ENCODE results near the gene VPS13D. TPM values are rescaled to one million over a fixed set of nuclear protein-coding genes. Genes with fewer than 3 reads are reported as not detected.
A peak's percentile ranks its signal among the peaks of the same experiment; 100 is the strongest.

Gene VPS13D
- total RNA-seq, 2 experiments from 2014 or later, result 52.6 to 53.3 TPM

GRCh38 chr1:12549460-12550349, 319.9 kb downstream of the VPS13D start:
- no peaks in the 10 kb centered on the region for H3K36me3 Mint-ChIP-seq
- DNase-seq, result peak; percentile 16
- H3K9me3 Mint-ChIP-seq, result no peaks in the 10 kb centered on the region
- H3K4me1 Mint-ChIP-seq, result peaks cover 6% of the 10 kb centered on the region
- H3K4me3 Mint-ChIP-seq, result no peak overlapping the region
- no peak for ATAC-seq (ENCODE audit: low read depth)
- POLR2A ChIA-PET, result interaction anchor here (1.0 to 1.2 kb wide), 2 partner anchors 38 to 39 kb away, joined by 4 read pairs; no protein-coding TSS in a partner anchor
- no peaks in the 10 kb centered on the region for H3K27me3 Mint-ChIP-seq
- H3K27ac Mint-ChIP-seq, result no peak overlapping the region

GRCh38 chr1:12551584-12551983, 321.8 kb downstream of the VPS13D start:
- ATAC-seq (ENCODE audit: low read depth), result no peak
- no peak overlapping the region for H3K4me3 Mint-ChIP-seq
- H3K27me3 Mint-ChIP-seq, result no peaks in the 10 kb centered on the region
- no peaks in the 10 kb centered on the region for H3K9me3 Mint-ChIP-seq
- peaks cover 6% of the 10 kb centered on the region for H3K4me1 Mint-ChIP-seq
- POLR2A ChIA-PET, result interaction anchor here (0.6 kb wide), 1 partner anchor 153 kb away, joined by 4 read pairs; no protein-coding TSS in a partner anchor
- no peaks in the 10 kb centered on the region for H3K36me3 Mint-ChIP-seq
- no peak for DNase-seq
- no peak overlapping the region for H3K27ac Mint-ChIP-seq

DNA sequence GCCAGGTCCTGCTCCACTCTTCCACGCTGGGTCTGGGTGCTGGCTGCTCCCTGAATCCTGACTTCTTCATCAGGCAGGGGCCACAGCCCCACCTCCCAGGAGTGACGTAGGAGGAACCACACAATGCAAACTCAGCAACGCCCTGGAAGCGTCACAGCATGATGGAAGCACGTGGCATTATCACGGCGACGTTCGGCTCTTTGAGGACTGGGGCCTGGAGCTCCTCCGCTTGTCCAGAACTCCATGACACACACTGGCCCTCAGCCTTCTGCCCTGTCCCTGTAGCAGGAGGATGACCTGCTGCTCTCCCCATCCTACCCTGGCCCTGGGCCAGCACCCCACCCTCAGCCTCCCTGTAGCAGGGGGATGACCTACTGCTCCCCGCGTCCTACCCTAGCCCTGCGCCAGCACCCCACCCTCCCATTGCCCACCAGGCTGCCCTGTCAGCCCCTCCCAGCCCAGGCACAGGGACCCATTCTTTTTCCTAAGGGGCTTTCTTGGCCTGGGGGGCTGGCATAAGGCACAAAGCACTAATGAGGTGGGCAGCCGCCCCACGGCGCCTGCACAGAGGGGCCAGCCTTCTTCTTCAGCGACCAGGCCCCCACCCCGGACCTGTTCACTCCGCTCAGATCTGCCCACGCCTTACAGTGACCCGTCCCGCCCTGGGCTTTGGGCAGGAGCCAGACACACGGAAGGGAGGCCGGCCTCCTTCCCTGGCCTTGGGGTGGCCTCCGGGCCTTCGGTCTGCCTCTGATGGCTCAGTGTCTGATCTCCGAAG, 322.5 kb downstream of the VPS13D start:
- Mint-ChIP-seq H3K36me3 (no peaks in the 10 kb centered on the region), H3K27ac (no peak overlapping the region), H3K27me3 (no peaks in the 10 kb centered on the region), H3K4me3 (no peak overlapping the region), H3K9me3 (no peaks in the 10 kb centered on the region), H3K4me1 (peaks cover 7% of the 10 kb centered on the region)
- POLR2A ChIA-PET, result no interaction called here
- no peak for ATAC-seq (ENCODE audit: low read depth)
- no peak for DNase-seq

DNA sequence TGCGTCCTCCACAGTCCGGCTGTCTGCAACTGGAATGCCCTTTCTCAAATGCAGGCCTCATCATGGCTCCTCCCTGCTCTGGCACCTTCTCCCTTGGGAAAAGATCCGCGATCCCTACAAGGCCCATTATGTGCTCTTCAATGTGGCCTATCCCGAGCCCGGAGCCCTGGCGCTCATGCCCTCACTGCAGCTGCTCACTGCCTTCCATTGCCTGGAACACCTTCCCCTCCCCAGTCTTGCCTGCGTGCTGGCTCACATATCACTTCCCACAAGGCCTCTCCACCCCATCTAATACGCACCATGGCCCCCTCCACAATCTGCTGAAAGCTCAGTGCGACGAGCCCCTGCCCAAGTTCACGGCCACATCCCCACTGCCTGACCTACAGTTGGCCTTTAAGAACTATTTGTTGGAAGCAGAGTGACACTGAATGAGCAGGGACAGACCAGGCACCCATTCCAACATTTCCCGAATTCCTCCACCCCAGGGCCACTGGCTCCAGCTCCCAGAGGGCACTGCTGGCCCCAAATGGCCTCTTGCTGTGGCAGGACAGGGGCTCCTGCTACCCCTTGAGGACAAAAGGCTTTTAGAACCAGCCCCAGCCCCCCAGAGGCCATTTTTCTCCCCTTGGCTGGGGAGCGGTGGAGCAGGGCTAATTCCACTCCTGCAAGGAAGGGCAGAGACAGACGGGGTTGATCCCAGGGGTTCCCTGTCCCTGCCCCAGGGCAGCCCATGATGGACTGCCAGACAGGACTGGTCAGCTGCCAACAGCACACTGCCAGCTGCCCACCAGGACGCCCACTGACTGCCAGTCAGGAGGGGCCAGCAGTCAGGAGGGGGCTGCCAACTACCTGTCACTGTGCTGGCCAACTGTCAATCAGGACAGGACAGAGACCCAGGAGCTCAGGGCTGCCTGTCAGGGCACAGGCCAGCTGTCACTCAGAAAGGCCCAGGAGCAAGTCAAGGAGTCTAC, 323.4 kb downstream of the VPS13D start:
- no peak for ATAC-seq (ENCODE audit: low read depth)
- no peak overlapping the region for H3K4me3 Mint-ChIP-seq
- DNase-seq, result no peak
- H3K27me3 Mint-ChIP-seq, result no peaks in the 10 kb centered on the region
- no peaks in the 10 kb centered on the region for H3K9me3 Mint-ChIP-seq
- H3K4me1 Mint-ChIP-seq, result peaks cover 7% of the 10 kb centered on the region
- no peak overlapping the region for H3K27ac Mint-ChIP-seq
- H3K36me3 Mint-ChIP-seq, result no peaks in the 10 kb centered on the region
- POLR2A ChIA-PET, result no interaction called here

DNA sequence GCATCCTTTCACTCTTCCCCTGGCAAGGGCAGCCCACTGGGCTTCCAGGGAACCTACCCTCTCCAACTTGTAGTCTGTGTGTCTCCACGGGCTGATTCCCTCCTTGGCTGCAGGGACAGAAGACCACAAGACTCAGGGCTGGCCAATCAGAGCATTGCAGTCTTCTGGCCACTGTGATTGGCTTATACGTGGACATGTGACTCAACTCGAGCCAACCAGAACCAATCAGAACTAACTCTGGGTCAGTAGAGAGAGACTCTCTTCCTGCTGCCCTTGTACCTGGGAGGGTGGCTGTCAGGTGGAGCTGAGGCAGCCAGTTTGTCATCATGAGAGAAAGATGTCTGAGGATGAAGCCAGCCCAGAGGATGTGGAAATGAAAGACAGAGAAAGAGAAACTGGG, 324.1 kb downstream of the VPS13D start:
- peak overlapping the region; percentile 62 for H3K27ac Mint-ChIP-seq
- no peak overlapping the region for H3K4me3 Mint-ChIP-seq
- H3K27me3 Mint-ChIP-seq, result no peaks in the 10 kb centered on the region
- H3K9me3 Mint-ChIP-seq, result no peaks in the 10 kb centered on the region
- peaks cover 7% of the 10 kb centered on the region for H3K4me1 Mint-ChIP-seq
- no peaks in the 10 kb centered on the region for H3K36me3 Mint-ChIP-seq
- POLR2A ChIA-PET, result no interaction called here
- ATAC-seq (ENCODE audit: low read depth) (no peak), DNase-seq (no peak)

DNA sequence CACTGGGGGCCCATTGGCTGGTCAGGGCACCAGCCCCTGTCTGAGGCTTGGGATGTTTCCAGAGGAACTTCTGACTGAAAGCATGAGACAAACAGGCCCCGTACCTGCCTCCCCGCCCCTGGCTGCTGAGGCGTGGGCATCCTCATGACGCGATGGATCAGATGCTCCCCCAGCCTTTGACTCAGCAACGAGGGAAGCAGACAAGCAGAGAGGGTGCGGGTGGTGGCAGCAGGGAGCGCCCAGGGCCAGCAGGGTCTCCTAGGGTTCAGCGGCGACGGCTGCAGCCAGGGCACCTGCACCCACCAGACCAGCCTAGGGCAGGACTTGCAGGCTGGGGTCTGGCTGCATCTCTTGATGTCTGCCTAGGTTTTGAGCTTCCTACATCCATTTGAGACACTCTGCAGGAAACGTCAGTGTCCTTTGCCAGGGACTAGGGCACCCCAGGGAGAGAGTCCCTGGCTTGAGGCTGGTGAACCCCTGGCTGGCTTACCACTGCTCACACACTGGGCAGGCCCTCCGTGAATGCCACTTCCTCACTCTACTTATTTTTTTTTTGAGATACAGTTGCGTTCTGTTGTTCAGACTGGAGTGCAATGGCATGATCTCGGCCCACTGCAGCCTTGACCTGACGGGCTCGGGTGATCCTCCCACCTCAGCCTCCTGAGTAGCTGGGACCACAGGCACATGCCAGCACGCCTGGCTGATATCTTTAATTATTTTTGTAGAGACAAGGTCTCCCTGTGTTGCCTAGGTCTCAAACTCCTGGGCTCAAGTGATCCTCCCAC, 324.9 kb downstream of the VPS13D start:
- Mint-ChIP-seq H3K27ac (no peak overlapping the region), H3K4me3 (no peak overlapping the region), H3K36me3 (no peaks in the 10 kb centered on the region), H3K27me3 (no peaks in the 10 kb centered on the region), H3K9me3 (no peaks in the 10 kb centered on the region), H3K4me1 (peaks cover 7% of the 10 kb centered on the region)
- no peak for ATAC-seq (ENCODE audit: low read depth)
- POLR2A ChIA-PET, result no interaction called here
- no peak for DNase-seq

DNA sequence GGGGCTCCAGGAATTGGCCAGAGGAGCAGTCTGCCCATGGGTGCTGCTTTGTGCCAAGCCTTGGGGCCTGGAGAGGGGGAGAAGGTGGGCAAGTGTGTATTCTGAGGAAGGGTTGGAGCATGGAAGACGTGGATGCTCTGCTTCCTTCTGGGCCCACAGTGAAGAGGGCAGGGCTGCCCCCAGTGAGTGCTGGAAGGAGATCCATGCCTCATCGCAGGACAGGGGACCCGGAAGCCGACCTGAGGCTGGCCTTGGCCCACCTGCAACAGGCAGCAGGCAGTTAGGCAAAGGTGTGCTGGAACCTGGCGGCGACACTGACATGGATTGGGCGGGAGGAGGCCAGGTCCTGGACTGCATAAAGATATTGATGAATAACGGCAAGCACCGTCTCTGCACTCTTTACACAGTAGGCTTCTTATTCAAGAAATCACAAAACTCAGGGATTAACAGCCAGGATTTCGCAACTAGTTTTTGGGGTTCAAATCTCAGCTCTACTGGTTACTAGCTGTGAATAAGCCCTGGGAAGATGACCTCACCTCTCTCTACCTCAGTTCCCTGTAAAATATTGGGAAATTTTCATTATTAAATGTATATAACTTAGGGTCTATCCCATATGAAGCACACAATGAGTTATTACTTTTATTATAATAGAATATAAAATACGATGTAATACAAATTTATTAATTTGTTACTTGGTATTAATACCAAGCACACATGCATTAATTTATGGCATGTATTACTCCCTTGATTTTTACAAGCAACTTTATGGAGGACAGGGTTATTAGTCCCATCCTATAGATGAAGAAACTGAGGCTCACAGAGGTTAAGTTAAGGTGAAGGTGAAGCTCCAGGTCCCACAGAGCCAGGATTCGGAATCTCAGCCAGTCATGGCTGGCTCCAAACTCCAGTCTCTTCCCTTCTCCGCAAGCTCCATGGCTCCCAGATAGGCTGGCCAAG, 325.9 kb downstream of the VPS13D start:
- peaks cover 6% of the 10 kb centered on the region for H3K4me1 Mint-ChIP-seq
- POLR2A ChIA-PET, result no interaction called here
- no peak for DNase-seq
- no peak for ATAC-seq (ENCODE audit: low read depth)
- no peaks in the 10 kb centered on the region for H3K9me3 Mint-ChIP-seq
- H3K27ac Mint-ChIP-seq, result no peak overlapping the region
- no peaks in the 10 kb centered on the region for H3K36me3 Mint-ChIP-seq
- H3K27me3 Mint-ChIP-seq, result no peaks in the 10 kb centered on the region
- H3K4me3 Mint-ChIP-seq, result no peak overlapping the region

DNA sequence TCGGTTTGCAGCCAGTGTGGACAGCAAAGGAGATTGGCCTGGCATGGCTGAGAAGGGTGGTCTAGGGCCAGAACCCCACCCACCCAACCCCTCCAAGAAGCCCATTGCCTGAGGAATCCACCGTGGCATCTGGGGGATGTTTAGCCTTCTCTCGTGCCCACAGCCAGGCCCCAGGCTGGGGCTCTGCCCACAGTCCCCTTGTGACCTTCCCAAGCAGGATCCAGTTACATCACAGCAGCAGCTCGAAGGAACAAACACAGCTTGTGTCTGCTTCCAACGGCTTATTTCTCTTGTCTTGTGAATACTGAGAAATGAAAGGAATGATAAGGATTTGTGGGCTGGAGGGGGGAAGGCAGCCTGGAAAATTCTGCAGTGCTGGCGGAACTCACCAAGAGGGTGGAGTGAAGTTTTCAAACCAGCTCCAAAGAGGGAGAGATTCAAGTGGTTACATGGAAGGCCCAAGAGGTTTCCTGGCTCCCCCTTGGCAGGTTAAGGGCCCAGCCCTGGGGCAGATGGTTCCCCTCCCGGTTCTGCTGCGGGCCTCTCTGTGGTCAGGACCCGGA, 326.6 kb downstream of the VPS13D start:
- Mint-ChIP-seq H3K9me3 (no peaks in the 10 kb centered on the region), H3K27me3 (no peaks in the 10 kb centered on the region), H3K4me1 (peaks cover 3% of the 10 kb centered on the region), H3K27ac (no peak overlapping the region), H3K36me3 (no peaks in the 10 kb centered on the region), H3K4me3 (no peak overlapping the region)
- POLR2A ChIA-PET, result no interaction called here
- DNase-seq (no peak), ATAC-seq (ENCODE audit: low read depth) (no peak)

DNA sequence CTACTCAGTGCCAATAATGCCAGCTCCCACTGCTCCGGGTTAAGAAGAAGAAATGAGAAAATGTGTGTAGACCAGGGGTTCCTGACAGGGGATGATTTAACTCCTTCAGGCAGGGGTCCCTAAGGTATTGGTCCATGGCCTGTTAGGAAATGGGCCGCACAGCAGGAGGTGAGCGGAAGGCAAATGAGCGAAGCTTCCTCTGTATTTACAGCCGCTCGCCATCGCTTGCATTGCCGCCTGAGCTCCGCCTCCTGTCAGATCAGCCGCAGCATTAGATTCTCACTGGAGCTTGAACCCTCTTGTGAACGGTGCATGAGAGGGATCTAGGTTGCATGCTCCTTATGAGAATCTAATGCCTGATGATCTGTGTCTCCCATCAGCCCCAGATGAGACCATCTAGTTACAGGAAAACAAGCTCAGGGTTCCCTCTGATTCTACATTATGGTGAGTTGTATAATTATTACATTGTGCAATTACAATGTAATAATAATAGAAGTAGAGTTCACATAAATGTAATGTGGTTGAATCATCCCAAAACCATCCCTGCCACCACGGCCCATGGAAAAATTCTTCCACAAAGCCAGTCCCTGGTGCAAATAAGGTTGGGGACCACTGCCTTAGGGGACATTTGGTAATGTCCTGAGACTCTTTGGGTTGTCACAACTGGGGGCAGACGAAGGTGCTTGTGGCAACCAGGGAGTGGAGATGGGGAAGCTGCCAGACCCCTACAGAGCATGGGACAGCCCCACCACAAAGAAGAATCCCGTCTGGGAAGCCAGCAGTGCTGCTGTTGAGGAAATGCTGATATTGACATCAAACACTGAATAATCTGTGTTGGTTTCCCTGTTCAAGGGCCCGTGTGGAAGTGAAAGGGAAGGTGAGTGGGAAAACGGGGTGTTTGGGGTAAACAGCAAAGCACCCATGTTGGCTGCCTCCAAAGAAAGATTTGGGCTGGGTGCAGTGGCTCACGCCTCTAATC, 327.4 kb downstream of the VPS13D start:
- ATAC-seq (ENCODE audit: low read depth) (no peak), DNase-seq (no peak)
- POLR2A ChIA-PET, result no interaction called here
- H3K4me3 Mint-ChIP-seq, result no peak overlapping the region
- H3K36me3 Mint-ChIP-seq, result peaks cover under 1% of the 10 kb centered on the region
- H3K4me1 Mint-ChIP-seq, result peaks cover 3% of the 10 kb centered on the region
- no peak overlapping the region for H3K27ac Mint-ChIP-seq
- H3K27me3 Mint-ChIP-seq, result no peaks in the 10 kb centered on the region
- H3K9me3 Mint-ChIP-seq, result peaks cover 3% of the 10 kb centered on the region

GRCh38 chr1:12561121-12561520, 331.3 kb downstream of the VPS13D start:
- Mint-ChIP-seq H3K36me3 (peaks cover 30% of the 10 kb centered on the region), H3K4me3 (no peak overlapping the region), H3K27ac (no peak overlapping the region), H3K9me3 (peaks cover 20% of the 10 kb centered on the region), H3K4me1 (peaks cover 3% of the 10 kb centered on the region), H3K27me3 (no peaks in the 10 kb centered on the region)
- POLR2A ChIA-PET, result no interaction called here
- ATAC-seq (ENCODE audit: low read depth) (no peak), DNase-seq (no peak)

Measured in activated naive CD8-positive, alpha-beta T cell treated with anti-CD3 and anti-CD28 coated beads, Interleukin-2, amount 10 ng/mL, durations not matched to agents 7 days and 5 days (primary cell).